Measurements from ENCODE around the gene TPRG1. TPM values are rescaled to one million over a fixed set of nuclear protein-coding genes. Genes with fewer than 3 reads are reported as not detected.

The TPRG1 gene
- total RNA-seq, 2 donors from 2014 or later: 0.69 to 1.3 TPM

DNA sequence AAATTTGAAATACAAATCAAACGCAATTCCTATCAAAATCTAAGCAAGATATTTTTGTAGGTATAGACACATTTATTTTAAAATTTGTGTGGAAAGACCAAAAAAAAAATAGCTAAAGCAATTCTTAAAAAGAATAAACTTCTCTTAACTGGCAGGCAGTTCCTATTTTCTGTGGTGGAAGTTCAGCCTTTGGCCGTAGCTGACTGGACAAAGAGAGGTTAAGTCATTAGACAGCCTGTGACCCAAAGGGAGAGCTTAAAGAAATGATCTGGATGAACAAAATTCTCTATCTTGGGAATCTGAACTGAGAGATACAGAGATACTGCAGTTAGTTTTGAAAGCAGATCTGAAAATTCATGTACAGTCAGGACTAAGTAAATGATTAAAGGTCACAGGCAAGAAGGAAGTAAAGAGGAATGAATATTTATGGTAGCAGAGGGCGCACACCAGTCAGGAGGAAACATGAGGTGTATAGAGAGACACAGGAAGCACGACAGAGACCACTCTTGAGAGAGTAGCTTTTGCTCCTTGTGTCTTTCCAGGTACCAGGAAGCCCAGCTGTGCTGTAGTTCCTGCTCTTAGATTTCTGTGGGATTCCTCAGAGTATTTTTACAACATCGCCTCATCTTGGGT lies 57.5 kb downstream of the TPRG1 start:
- H3K27me3 ChIP-seq (ENCODE audit: control insufficient read depth, insufficient read depth, low read length, poor library complexity, severe bottlenecking): no peaks in the 10 kb centered on the region
- H3K4me1 Mint-ChIP-seq: peaks cover 39% of the 10 kb centered on the region
- no peak for DNase-seq
- H3K4me3 Mint-ChIP-seq: no peak overlapping the region
- H3K27ac Mint-ChIP-seq: no peak overlapping the region
- TF ChIP-seq, protein P1, sequence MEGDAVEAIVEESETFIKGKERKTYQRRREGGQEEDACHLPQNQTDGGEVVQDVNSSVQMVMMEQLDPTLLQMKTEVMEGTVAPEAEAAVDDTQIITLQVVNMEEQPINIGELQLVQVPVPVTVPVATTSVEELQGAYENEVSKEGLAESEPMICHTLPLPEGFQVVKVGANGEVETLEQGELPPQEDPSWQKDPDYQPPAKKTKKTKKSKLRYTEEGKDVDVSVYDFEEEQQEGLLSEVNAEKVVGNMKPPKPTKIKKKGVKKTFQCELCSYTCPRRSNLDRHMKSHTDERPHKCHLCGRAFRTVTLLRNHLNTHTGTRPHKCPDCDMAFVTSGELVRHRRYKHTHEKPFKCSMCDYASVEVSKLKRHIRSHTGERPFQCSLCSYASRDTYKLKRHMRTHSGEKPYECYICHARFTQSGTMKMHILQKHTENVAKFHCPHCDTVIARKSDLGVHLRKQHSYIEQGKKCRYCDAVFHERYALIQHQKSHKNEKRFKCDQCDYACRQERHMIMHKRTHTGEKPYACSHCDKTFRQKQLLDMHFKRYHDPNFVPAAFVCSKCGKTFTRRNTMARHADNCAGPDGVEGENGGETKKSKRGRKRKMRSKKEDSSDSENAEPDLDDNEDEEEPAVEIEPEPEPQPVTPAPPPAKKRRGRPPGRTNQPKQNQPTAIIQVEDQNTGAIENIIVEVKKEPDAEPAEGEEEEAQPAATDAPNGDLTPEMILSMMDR (conservative IDR thresholded peaks at IDR 0.05): no peak
- no peak overlapping the region for H3K9ac ChIP-seq (ENCODE audit: extremely low read depth, low read length, poor library complexity, severe bottlenecking)
- H3K9me3 Mint-ChIP-seq: no peaks in the 10 kb centered on the region
- no peaks in the 10 kb centered on the region for H3K27me3 Mint-ChIP-seq (ENCODE audit: insufficient read depth)
- 95 to 100% methylated on average over 3 to 4 of the region's 5 CpGs for WGBS, 2 experiments (ENCODE audit: insufficient coverage in 1 of 2, insufficient read length in 1 of 2)
- no peaks in the 10 kb centered on the region for H3K9me3 ChIP-seq (ENCODE audit: control insufficient read depth, low read length)
- no peak overlapping the region for H3K4me3 ChIP-seq (ENCODE audit: low read length)
- no peak overlapping the region for H3K27ac ChIP-seq (ENCODE audit: low read depth, low read length)
- H3K36me3 Mint-ChIP-seq (ENCODE audit: low read depth): no peaks in the 10 kb centered on the region
- peaks cover 5% of the 10 kb centered on the region for H3K4me1 ChIP-seq (ENCODE audit: control insufficient read depth, insufficient read depth, low read length)
- no peaks in the 10 kb centered on the region for H3K36me3 ChIP-seq (ENCODE audit: control insufficient read depth, insufficient read depth, low read length)

DNA sequence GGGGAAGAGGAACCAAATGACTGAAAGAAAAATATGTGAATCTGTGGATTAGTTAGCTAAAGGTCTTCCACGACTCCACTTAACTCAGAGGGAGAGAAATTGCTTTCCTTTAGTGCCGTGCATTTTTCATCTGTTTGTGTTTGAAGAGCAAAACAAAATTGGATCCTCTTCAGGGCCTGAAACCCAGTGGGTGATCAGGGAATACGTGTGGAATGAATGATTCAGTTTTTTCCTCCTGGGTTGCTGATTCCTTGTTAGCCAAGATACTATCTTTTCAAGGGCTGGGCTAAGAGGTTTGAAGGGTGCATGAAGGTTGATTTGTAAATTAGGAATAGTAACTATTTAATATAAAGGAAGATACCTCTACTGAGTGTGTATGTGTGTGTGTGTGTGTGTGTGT lies 61.0 kb downstream of the TPRG1 start:
- H3K4me3 ChIP-seq (ENCODE audit: low read length): no peak overlapping the region
- no peak overlapping the region for H3K9ac ChIP-seq (ENCODE audit: extremely low read depth, low read length, poor library complexity, severe bottlenecking)
- peaks cover 20% of the 10 kb centered on the region for H3K4me1 Mint-ChIP-seq
- WGBS, 2 experiments (ENCODE audit: insufficient coverage in 1 of 2, insufficient read length in 1 of 2): 90 to 100% methylated on average over 2 to 3 of the region's 3 CpGs
- no peaks in the 10 kb centered on the region for H3K36me3 ChIP-seq (ENCODE audit: control insufficient read depth, insufficient read depth, low read length)
- H3K27ac ChIP-seq (ENCODE audit: low read depth, low read length): no peak overlapping the region
- peaks cover 2% of the 10 kb centered on the region for H3K27me3 Mint-ChIP-seq (ENCODE audit: insufficient read depth)
- DNase-seq: no peak
- no peaks in the 10 kb centered on the region for H3K9me3 ChIP-seq (ENCODE audit: control insufficient read depth, low read length)
- H3K27me3 ChIP-seq (ENCODE audit: control insufficient read depth, insufficient read depth, low read length, poor library complexity, severe bottlenecking): no peaks in the 10 kb centered on the region
- no peaks in the 10 kb centered on the region for H3K9me3 Mint-ChIP-seq
- TF ChIP-seq, protein P1 (conservative IDR thresholded peaks at IDR 0.05): no peak
- no peaks in the 10 kb centered on the region for H3K36me3 Mint-ChIP-seq (ENCODE audit: low read depth)
- H3K4me1 ChIP-seq (ENCODE audit: control insufficient read depth, insufficient read depth, low read length): peaks cover 5% of the 10 kb centered on the region
- no peak overlapping the region for H3K27ac Mint-ChIP-seq
- no peak overlapping the region for H3K4me3 Mint-ChIP-seq

DNA sequence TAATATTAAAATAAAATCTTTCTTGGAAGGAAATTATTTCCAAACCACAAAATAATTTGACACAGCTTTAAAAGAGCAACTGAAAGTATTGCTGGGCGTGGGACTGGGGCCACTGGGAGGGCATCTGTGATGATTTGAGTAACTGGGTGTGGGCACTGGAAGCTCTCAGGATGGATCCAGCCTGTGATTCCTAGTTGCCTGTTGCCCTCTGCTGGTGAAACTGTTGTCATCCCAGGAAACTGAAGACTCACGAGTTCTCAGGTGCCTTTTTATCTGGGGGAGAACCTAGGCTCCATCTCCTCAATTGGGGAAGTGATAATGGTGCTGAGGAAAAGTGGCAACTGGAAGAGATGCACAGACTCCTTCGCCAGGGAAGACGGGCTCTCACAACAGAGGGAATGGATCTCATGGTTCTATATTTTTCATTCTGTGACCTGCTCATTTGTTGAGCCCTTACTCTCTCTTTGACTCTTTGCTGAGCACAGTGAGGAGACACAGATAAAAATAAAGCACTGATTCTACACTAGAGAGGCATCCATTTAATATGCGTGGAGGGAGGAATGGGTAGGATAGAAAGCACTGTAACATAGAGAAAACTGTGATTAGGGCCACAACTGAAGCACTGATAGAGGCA lies 61.6 kb downstream of the TPRG1 start:
- Histone ChIP-seq H3K4me3 (ENCODE audit: low read length) (no peak overlapping the region), H3K27ac (ENCODE audit: low read depth, low read length) (no peak overlapping the region), H3K27me3 (ENCODE audit: control insufficient read depth, insufficient read depth, low read length, poor library complexity, severe bottlenecking) (no peaks in the 10 kb centered on the region), H3K4me1 (ENCODE audit: control insufficient read depth, insufficient read depth, low read length) (peaks cover 5% of the 10 kb centered on the region), H3K9ac (ENCODE audit: extremely low read depth, low read length, poor library complexity, severe bottlenecking) (no peak overlapping the region), H3K9me3 (ENCODE audit: control insufficient read depth, low read length) (no peaks in the 10 kb centered on the region), H3K36me3 (ENCODE audit: control insufficient read depth, insufficient read depth, low read length) (no peaks in the 10 kb centered on the region)
- Mint-ChIP-seq H3K27ac (no peak overlapping the region), H3K4me3 (no peak overlapping the region), H3K4me1 (peaks cover 20% of the 10 kb centered on the region), H3K9me3 (no peaks in the 10 kb centered on the region), H3K36me3 (ENCODE audit: low read depth) (no peaks in the 10 kb centered on the region), H3K27me3 (ENCODE audit: insufficient read depth) (peaks cover 2% of the 10 kb centered on the region)
- 57 to 60% methylated on average over 4 to 5 of the region's 5 CpGs for WGBS, 2 experiments (ENCODE audit: insufficient coverage in 1 of 2, insufficient read length in 1 of 2)
- DNase-seq: peak; percentile 84
- TF ChIP-seq, protein P1 (conservative IDR thresholded peaks at IDR 0.05): peak; percentile 86

Data from endodermal cell (in vitro differentiated cells).